ENCODE measurements around the gene CHID1.

CHID1 gene

DNA sequence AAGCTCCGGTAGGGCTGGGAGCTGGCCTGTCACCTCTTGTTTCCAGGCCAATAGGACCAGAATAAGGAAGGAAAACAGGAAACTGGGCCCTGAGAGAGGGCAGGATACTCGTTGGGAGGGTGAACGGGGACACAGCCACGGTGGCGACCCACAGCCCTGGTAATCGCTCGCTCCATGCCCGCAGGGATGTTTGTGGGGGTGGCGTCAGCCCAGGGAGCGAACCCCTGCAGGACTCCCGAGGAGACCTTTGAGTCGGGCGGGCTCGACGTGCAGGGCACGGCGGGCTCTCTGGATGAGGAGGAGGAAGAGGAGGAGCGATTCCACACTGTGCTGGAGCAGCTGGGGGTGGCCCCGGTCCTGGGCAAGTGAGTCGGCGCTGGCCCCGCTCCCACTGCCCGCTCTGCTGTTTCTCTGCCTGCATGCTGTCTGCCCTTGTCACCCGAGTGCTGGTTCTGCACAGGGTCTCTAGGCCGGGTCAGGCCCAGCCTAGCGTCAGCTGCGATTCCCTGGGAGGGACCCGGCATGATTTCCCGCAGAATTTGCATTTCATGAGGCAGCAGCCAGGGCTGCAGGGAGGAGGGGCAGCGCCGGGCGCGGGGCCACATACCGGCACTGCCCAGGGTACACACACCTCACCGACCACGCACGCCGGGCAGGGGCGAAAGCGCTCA, 81.3 kb downstream of the CHID1 start:
- H3K9ac ChIP-seq (ENCODE audit: low read length): no peak overlapping the region
- no peak overlapping the region for H3K27ac ChIP-seq (ENCODE audit: low read depth, low read length)
- H3K27me3 ChIP-seq (ENCODE audit: control insufficient read depth, insufficient read depth, low read length): peaks cover 34% of the 10 kb centered on the region
- peaks cover 7% of the 10 kb centered on the region for H3K36me3 ChIP-seq (ENCODE audit: control insufficient read depth, insufficient read depth, low read length)
- H3K4me3 ChIP-seq (ENCODE audit: low read length): peak overlapping the region; percentile 40
- peaks cover 15% of the 10 kb centered on the region for H3K4me1 ChIP-seq (ENCODE audit: control insufficient read depth, insufficient read depth, low read length)

- peaks cover 34% of the 10 kb centered on the region for H3K27me3 ChIP-seq (ENCODE audit: control insufficient read depth, insufficient read depth, low read length)
These were observed 82.0 kb downstream of the CHID1 start for GRCh38 chr11:828506-829175.

GRCh38 chr11:827897-828192, 82.8 kb downstream of the CHID1 start, which contains the start of gene CRACR2B:
CRACR2B (plus strand) TSS chr11:827919; CDS start chr11:828608, 689 bp downstream.
- Histone ChIP-seq H3K36me3 (ENCODE audit: control insufficient read depth, insufficient read depth, low read length) (peaks cover 10% of the 10 kb centered on the region), H3K27ac (ENCODE audit: low read depth, low read length) (no peak within 1 kb of the TSS), H3K4me3 (ENCODE audit: low read length) (peak within 1 kb of the TSS; percentile 59), H3K27me3 (ENCODE audit: control insufficient read depth, insufficient read depth, low read length) (peaks cover 34% of the 10 kb centered on the region), H3K9ac (ENCODE audit: low read length) (no peak within 1 kb of the TSS), H3K4me1 (ENCODE audit: control insufficient read depth, insufficient read depth, low read length) (peaks cover 6% of the 10 kb centered on the region)

More at GRCh38 chr11:828506-829175, 82.0 kb downstream of the CHID1 start:
- Histone ChIP-seq H3K4me1 (ENCODE audit: control insufficient read depth, insufficient read depth, low read length) (peaks cover 9% of the 10 kb centered on the region), H3K27ac (ENCODE audit: low read depth, low read length) (no peak overlapping the region), H3K9ac (ENCODE audit: low read length) (no peak overlapping the region), H3K4me3 (ENCODE audit: low read length) (peak overlapping the region; percentile 40), H3K36me3 (ENCODE audit: control insufficient read depth, insufficient read depth, low read length) (peaks cover 10% of the 10 kb centered on the region)

DNA sequence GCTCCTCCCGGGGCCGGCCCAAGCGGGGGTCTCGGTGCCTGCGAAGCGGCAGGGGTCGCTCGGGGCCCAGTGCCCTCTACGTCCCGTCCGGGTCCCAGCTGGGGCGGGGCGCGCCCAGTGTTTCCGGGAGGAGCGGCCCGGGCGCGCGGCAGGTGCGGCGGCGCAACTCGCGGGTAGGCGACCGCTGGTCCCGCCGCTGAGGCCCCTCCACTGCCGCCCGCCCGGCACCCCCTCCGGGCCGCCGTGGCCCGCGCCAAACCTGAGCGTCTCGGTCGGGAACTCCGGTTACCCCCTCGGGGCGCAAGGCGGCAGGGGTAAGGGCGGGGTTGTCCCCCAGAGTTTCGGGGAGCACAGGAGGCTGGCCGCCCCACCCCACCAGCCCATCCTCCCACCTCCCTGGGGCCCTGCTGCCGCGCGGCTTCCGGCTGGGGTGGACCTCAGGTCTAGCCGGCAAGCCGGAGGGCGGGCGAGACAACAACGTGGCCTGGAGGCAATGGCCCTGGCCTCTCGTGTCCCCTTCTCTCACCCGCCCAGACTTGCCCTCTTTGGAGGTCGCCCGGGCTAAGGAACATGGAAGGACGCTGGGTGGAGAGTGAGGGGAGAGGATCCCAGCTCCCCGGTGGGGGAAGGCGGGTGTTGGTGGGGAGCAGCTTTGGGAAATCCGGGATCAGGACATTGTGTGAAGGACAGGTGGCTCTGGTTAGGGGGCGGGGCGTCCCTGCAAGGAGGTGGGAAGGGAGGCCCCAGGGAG, 83.3 kb downstream of the CHID1 start:
- peaks cover 34% of the 10 kb centered on the region for H3K27me3 ChIP-seq (ENCODE audit: control insufficient read depth, insufficient read depth, low read length)
- H3K9ac ChIP-seq (ENCODE audit: low read length): no peak overlapping the region
- H3K4me3 ChIP-seq (ENCODE audit: low read length): peak overlapping the region; percentile 59
- no peak overlapping the region for H3K27ac ChIP-seq (ENCODE audit: low read depth, low read length)
- peaks cover 6% of the 10 kb centered on the region for H3K4me1 ChIP-seq (ENCODE audit: control insufficient read depth, insufficient read depth, low read length)
- peaks cover 13% of the 10 kb centered on the region for H3K36me3 ChIP-seq (ENCODE audit: control insufficient read depth, insufficient read depth, low read length)

DNA sequence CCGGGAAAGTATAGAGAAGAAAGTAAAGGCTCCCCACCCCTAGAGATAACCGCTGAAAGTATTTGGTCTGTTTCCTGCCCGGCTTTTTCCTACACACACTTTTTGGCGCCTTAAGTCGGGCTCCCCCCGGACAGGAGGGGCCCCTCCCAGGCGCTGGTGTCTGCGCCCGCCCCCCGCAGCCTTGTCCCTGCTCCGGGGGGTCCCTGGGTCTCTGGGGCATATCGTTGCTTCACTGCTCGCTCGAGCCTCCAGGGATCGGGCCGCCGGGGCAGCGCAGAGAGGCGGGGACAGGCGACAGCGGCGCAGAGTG, 83.8 kb downstream of the CHID1 start:
- H3K4me1 ChIP-seq (ENCODE audit: control insufficient read depth, insufficient read depth, low read length): peaks cover 6% of the 10 kb centered on the region
- H3K36me3 ChIP-seq (ENCODE audit: control insufficient read depth, insufficient read depth, low read length): peaks cover 13% of the 10 kb centered on the region
- peaks cover 34% of the 10 kb centered on the region for H3K27me3 ChIP-seq (ENCODE audit: control insufficient read depth, insufficient read depth, low read length)
- H3K9ac ChIP-seq (ENCODE audit: low read length): no peak overlapping the region
- H3K27ac ChIP-seq (ENCODE audit: low read depth, low read length): no peak overlapping the region
- H3K4me3 ChIP-seq (ENCODE audit: low read length): peak overlapping the region; percentile 59

GRCh38 chr11:826227-826621, 84.4 kb downstream of the CHID1 start:
- Histone ChIP-seq H3K9ac (ENCODE audit: low read length) (no peak overlapping the region), H3K27ac (ENCODE audit: low read depth, low read length) (no peak overlapping the region), H3K36me3 (ENCODE audit: control insufficient read depth, insufficient read depth, low read length) (peaks cover 13% of the 10 kb centered on the region), H3K27me3 (ENCODE audit: control insufficient read depth, insufficient read depth, low read length) (peaks cover 28% of the 10 kb centered on the region), H3K4me3 (ENCODE audit: low read length) (no peak overlapping the region), H3K4me1 (ENCODE audit: control insufficient read depth, insufficient read depth, low read length) (peaks cover 10% of the 10 kb centered on the region)

GRCh38 chr11:825366-826226, 85.0 kb downstream of the CHID1 start:
- Histone ChIP-seq H3K27me3 (ENCODE audit: control insufficient read depth, insufficient read depth, low read length) (peaks cover 24% of the 10 kb centered on the region), H3K9ac (ENCODE audit: low read length) (no peak overlapping the region), H3K27ac (ENCODE audit: low read depth, low read length) (no peak overlapping the region), H3K4me3 (ENCODE audit: low read length) (no peak overlapping the region), H3K36me3 (ENCODE audit: control insufficient read depth, insufficient read depth, low read length) (peaks cover 13% of the 10 kb centered on the region), H3K4me1 (ENCODE audit: control insufficient read depth, insufficient read depth, low read length) (peaks cover 16% of the 10 kb centered on the region)

DNA sequence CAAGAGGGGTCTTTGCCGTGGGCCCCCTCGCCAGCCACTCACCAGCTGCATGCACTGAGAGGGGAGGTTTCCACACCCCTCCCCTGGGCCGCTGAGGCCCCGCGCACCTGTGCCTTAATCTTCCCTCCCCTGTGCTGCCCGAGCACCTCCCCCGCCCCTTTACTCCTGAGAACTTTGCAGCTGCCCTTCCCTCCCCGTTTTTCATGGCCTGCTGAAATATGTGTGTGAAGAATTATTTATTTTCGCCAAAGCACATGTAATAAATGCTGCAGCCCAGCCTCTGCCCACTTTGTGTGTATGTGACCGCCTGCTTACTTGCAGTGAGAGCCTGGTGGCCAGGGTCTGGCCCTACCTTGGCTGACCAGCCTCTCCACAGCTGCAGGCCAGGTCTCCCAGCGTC, 85.7 kb downstream of the CHID1 start:
- Histone ChIP-seq H3K27ac (ENCODE audit: low read depth, low read length) (no peak overlapping the region), H3K4me3 (ENCODE audit: low read length) (no peak overlapping the region), H3K4me1 (ENCODE audit: control insufficient read depth, insufficient read depth, low read length) (peaks cover 17% of the 10 kb centered on the region), H3K27me3 (ENCODE audit: control insufficient read depth, insufficient read depth, low read length) (peaks cover 24% of the 10 kb centered on the region), H3K9ac (ENCODE audit: low read length) (no peak overlapping the region), H3K36me3 (ENCODE audit: control insufficient read depth, insufficient read depth, low read length) (peaks cover 13% of the 10 kb centered on the region)

GRCh38 chr11:824292-824880, 86.2 kb downstream of the CHID1 start:
- Histone ChIP-seq H3K27me3 (ENCODE audit: control insufficient read depth, insufficient read depth, low read length) (peaks cover 20% of the 10 kb centered on the region), H3K4me1 (ENCODE audit: control insufficient read depth, insufficient read depth, low read length) (peaks cover 13% of the 10 kb centered on the region), H3K4me3 (ENCODE audit: low read length) (no peak overlapping the region), H3K9ac (ENCODE audit: low read length) (no peak overlapping the region), H3K27ac (ENCODE audit: low read depth, low read length) (no peak overlapping the region), H3K36me3 (ENCODE audit: control insufficient read depth, insufficient read depth, low read length) (peaks cover 13% of the 10 kb centered on the region)

DNA sequence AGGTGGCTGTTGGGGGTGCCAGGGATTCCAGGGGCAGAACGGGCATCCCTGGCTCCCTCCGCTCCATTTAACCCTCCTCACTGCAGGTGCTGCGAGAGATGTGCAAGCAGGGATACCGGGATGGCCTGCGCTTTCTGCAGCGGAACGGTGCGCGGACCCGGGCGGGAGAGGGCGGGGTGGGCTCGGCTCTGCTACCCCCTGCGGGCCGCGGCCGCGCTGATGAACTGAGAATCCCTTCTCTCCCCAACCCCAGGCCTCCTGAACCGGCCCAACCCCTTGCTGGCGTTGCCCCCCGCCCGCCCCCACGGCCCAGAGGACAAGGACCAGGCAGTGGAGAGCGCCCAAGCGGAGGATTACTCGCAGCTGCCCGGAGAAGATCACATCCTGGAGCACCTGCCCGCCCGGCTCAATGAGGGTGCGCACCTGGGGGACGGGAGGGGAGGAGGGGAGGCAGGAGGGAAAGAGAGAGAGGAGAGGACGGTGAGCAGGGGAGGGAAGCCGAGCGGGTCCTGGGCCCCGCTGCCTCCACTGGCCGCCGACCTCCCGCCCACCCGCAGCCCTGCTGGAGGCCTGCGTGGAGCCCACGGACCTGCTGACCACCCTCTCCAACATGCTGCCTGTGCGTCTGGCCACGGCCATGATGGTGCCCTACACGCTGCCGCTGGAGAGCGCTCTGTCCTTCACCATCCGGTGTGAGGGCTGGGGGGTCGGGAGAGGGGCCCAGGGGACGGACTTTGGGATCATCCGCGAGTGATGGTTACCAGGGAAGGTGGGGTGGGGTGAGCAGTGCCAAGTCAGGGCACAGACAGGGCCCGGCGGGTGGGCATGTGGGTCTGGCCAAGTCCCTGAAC, 86.9 kb downstream of the CHID1 start:
- no peak overlapping the region for H3K27ac ChIP-seq (ENCODE audit: low read depth, low read length)
- no peak overlapping the region for H3K9ac ChIP-seq (ENCODE audit: low read length)
- H3K4me3 ChIP-seq (ENCODE audit: low read length): no peak overlapping the region
- H3K27me3 ChIP-seq (ENCODE audit: control insufficient read depth, insufficient read depth, low read length): peaks cover 13% of the 10 kb centered on the region
- H3K4me1 ChIP-seq (ENCODE audit: control insufficient read depth, insufficient read depth, low read length): peaks cover 17% of the 10 kb centered on the region
- H3K36me3 ChIP-seq (ENCODE audit: control insufficient read depth, insufficient read depth, low read length): peaks cover 13% of the 10 kb centered on the region
